Fibroblast of the conjunctiva (primary cell): ENCODE results near the gene ANKRD10.
A peak's percentile ranks its signal among the peaks of the same experiment; 100 is the strongest.

Experiments used
- DNase-seq: peaks from one replicate; pipeline ENCODE4 v3.0.0-alpha.2; 2010; ENCODE audit warnings: low read depth

ANKRD10 gene

GRCh38 chr13:110914331-110915056, 375 bp downstream of the ANKRD10 start:
- peak; percentile 55 for DNase-seq

DNA sequence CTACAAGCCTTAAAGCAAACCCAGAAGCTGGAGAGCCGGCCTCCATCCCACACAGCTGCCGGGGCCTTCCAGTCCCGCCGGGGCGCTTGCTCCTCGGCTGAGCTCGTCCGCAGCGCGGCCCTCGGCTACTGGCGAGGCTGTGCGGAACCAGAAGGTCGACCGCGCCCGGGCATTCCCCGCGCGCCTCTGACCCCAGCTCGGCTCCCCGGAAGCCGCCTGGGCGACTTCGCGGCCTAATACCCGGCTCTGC, 863 bp downstream of the ANKRD10 start:
- DNase-seq: no peak

DNA sequence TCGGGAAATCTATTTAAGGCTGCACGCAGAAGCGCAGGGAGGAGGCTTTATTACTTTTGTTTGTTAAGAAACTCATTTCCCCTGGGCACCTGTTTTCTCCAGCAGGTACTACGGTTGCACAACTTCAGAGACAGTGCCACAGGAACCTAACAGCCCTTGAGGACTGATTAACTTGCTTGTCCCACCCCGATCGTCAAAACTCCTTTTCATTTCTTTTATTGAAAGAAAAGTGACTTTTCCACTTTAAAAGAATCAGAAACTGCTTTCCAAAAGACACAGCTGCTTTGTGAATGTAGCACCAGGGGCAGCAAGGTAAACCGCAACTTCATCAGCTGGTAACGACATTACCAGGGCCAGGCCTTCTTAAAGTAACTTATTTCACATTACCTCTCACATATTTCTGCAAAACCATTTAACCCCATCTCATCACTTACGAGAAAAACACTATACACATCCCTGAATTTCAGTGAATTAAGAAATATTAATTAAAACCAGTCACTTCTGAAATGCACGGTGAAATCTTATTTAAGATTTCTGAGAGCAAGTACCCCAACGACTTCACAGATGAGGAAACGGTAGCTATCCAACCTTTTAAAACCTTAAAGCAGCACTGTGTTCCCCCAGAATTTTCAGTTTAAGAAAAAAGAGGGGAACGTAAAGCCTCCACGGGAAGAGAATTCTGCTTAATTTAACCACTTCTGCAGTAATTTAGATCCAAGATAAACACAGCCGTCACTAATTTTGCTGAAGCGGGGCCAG, 1.4 kb downstream of the ANKRD10 start:
- no peak for DNase-seq

- peak; percentile 60 for DNase-seq
These were observed 2.2 kb downstream of the ANKRD10 start for GRCh38 chr13:110912651-110913051.

DNA sequence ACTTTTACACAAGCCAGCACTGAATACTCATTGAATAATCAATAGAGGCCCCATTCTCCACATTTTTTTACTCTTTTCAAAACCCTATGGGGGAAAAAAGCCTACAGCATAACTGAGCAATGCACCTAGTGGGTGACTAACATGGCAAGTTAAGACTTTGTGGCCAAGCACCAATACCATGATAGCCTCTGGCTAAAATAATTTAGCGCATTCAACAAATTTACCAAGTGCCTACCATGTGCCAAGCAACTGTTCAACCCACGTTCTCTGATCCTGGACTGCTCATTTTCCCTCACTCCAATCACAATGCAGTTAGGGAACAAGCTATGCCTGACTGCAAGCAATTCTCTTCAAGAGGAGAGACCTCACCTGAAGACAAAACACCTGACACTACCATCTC, 3.0 kb downstream of the ANKRD10 start:
- no peak for DNase-seq

- no peak for DNase-seq
These were observed 4.6 kb downstream of the ANKRD10 start for GRCh38 chr13:110910013-110910890.

GRCh38 chr13:110907951-110908898, 6.6 kb downstream of the ANKRD10 start:
- no peak for DNase-seq

DNA sequence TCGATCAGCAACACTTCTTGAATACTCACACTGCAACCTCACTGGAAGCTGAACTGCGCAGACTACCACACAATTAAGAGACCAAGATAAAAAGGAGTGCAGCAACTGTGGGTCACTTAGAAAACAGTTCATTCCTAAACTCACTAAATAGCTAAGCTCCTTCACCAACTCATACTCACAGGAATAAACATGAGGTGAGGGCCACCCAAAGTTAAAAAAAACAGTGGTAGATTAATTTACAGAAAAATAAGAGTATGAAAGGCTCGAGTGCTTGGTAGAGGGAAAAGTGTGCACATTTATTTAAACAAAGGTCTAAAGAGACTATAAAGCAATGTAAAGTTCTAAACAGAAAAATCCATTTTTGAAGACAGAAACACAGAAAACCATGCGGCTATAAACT, 7.6 kb downstream of the ANKRD10 start:
- no peak for DNase-seq

DNA sequence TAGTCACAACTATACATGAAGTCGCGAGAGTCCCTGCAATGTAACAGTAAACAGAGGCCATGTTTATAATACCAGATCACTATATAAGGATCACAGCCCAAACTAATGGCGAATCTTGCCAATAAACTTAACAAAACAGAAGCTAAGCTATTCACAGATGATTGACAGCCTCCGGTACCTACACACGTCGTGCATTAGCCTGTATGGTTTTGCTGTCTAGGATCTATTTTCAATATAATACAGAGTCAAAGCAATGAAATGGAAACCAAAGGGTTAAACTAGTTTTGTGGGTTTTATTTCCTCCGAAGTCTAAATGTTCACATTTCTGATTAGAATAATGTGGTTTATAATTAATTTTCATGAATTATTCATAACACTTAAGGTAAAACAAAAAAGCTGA, 10.1 kb downstream of the ANKRD10 start:
- DNase-seq: no peak

DNA sequence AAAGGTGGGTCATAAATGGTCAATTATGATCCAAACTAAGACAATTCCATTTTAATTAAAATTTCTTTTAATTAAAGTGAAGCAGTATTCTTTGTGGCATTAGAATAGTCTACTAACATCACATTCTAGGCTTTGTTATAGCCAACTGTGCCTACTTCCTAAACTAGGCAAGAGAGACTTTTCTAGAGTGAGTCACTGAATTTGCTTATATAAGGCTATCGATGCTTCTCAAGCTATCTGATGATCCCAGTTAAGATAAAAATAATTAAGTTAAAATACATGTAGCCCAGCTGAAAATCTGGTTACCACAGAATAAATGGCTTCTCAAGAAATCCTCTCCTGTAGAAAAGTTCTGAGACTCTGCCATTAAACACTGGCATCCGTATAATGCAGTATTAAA, 12.5 kb downstream of the ANKRD10 start:
- no peak for DNase-seq

DNA sequence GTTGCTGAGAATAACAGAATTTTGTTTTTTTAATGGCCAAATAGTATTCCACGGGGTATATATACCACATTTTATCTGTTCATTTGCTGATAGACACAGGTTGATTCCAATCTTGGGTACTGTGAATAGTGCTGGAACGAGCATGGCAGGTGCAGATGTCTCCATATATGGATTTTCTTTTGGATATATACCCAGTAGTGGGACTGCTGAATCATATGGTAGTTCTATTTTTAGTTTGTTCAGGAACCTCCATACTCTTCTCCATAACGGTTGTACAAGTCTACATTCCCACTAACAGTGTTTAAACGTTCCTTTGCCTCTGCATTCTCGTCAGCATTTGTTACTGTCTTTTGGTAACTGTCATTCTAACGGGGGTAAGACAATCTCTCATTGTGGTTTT, 17.3 kb downstream of the ANKRD10 start:
- DNase-seq: no peak

GRCh38 chr13:110897014-110897413, 17.9 kb downstream of the ANKRD10 start:
- DNase-seq: no peak

GRCh38 chr13:110894086-110894485, 20.8 kb downstream of the ANKRD10 start:
- DNase-seq: no peak

- DNase-seq: no peak
These were observed 21.3 kb downstream of the ANKRD10 start for GRCh38 chr13:110893571-110893970.

DNA sequence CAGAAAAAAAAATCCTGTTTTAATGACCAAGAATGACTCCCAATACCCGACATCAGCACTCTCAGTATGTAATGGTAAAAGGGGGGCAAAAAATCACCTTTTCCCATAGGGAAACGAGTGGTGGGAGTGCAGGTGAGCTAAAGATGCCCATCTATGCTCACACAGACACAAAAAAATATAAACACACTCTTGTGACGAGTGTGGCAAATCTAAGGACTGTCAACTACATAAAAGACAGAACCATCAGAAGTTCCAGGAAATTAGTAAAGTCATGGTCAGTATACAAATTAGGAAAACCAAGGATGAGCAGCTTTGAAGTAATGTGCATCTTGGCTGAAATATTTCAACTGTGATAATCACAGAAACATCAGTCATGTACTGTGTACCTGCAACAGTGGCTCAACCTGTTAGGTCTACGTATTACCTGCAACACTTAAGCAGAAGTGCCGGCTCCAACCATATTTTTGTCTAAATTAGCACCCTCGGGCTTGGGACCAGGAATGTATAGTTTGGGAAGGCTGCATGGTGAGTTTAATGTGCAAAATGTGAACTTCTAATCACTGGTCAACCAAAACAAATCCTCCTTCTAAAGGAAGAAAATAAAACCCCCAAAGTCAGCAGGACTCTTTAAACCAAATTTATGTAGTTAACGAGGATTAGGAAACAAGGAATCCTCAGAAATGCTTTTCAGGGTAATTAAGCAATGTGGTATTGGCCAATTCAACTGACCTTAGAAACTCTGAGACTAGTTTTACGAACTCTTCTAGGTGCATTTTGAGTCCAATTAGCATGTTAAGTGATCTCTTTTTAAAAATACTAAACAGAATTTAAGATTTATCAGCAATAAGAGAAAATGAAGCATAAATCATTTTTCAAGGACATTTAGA, 24.3 kb downstream of the ANKRD10 start:
- DNase-seq: no peak

- DNase-seq: no peak
These were observed 26.5 kb downstream of the ANKRD10 start for GRCh38 chr13:110888390-110888789.

- no peak for DNase-seq
These were observed 27.1 kb downstream of the ANKRD10 start for GRCh38 chr13:110887597-110888333.

- DNase-seq: no peak
These were observed 27.8 kb downstream of the ANKRD10 start for GRCh38 chr13:110886870-110887596.
